ENCODE results near the gene C1orf21.

The C1orf21 gene

GRCh38 chr1:184387069-184387475, 243 bp downstream of the C1orf21 start:
- DNase-seq (ENCODE audit: low read depth, low spot score), result no peak

GRCh38 chr1:184387476-184388318, 868 bp downstream of the C1orf21 start:
- no peak for DNase-seq (ENCODE audit: low read depth, low spot score)

GRCh38 chr1:184388319-184388889, 1.6 kb downstream of the C1orf21 start:
- DNase-seq (ENCODE audit: low read depth, low spot score), result no peak

- DNase-seq (ENCODE audit: low read depth, low spot score), result no peak
Measured at GRCh38 chr1:184388971-184389370, 2.1 kb downstream of the C1orf21 start.

GRCh38 chr1:184389446-184389845, 2.6 kb downstream of the C1orf21 start:
- DNase-seq (ENCODE audit: low read depth, low spot score), result no peak

GRCh38 chr1:184390889-184391288, 4.1 kb downstream of the C1orf21 start:
- DNase-seq (ENCODE audit: low read depth, low spot score), result no peak

- no peak for DNase-seq (ENCODE audit: low read depth, low spot score)
Measured at GRCh38 chr1:184392067-184392466, 5.2 kb downstream of the C1orf21 start.

- DNase-seq (ENCODE audit: low read depth, low spot score), result no peak
Measured at GRCh38 chr1:184392779-184393522, 6.1 kb downstream of the C1orf21 start.

GRCh38 chr1:184393962-184394361, 7.1 kb downstream of the C1orf21 start:
- DNase-seq (ENCODE audit: low read depth, low spot score), result no peak

- no peak for DNase-seq (ENCODE audit: low read depth, low spot score)
Measured at GRCh38 chr1:184395370-184395769, 8.5 kb downstream of the C1orf21 start.

GRCh38 chr1:184395937-184396480, 9.2 kb downstream of the C1orf21 start:
- DNase-seq (ENCODE audit: low read depth, low spot score), result no peak

- DNase-seq (ENCODE audit: low read depth, low spot score), result no peak
Measured at GRCh38 chr1:184399192-184399847, 12.5 kb downstream of the C1orf21 start.

- no peak for DNase-seq (ENCODE audit: low read depth, low spot score)
Measured at GRCh38 chr1:184403961-184404726, 17.3 kb downstream of the C1orf21 start.

GRCh38 chr1:184404727-184405027, 17.8 kb downstream of the C1orf21 start:
- no peak for DNase-seq (ENCODE audit: low read depth, low spot score)

GRCh38 chr1:184405094-184405800, 18.4 kb downstream of the C1orf21 start:
- DNase-seq (ENCODE audit: low read depth, low spot score), result no peak

GRCh38 chr1:184405801-184406142, 18.9 kb downstream of the C1orf21 start:
- DNase-seq (ENCODE audit: low read depth, low spot score), result no peak

GRCh38 chr1:184406479-184406878, 19.6 kb downstream of the C1orf21 start:
- DNase-seq (ENCODE audit: low read depth, low spot score), result no peak

GRCh38 chr1:184407816-184408510, 21.1 kb downstream of the C1orf21 start:
- DNase-seq (ENCODE audit: low read depth, low spot score), result no peak

- DNase-seq (ENCODE audit: low read depth, low spot score), result no peak
Measured at GRCh38 chr1:184408580-184408979, 21.8 kb downstream of the C1orf21 start.

GRCh38 chr1:184409011-184409410, 22.2 kb downstream of the C1orf21 start:
- DNase-seq (ENCODE audit: low read depth, low spot score), result no peak

Data from brain pericyte (primary cell).